Nephron progenitor cell (in vitro differentiated cells): ENCODE results near the gene GREB1.

Experiments
- DNase-seq: peaks from one replicate; pipeline ENCODE4 v3.0.0; 2021
- H3K27ac Mint-ChIP-seq: 2 replicates; pipeline ENCODE4 v1.8.0; 2021; ENCODE audit warnings: mild to moderate bottlenecking, moderate library complexity, mixed read lengths
- H3K27me3 Mint-ChIP-seq: 2 replicates; pipeline ENCODE4 v1.8.0; 2021; ENCODE audit warnings: mild to moderate bottlenecking, low read depth, mixed read lengths; ENCODE audit not compliant: poor library complexity
- H3K36me3 Mint-ChIP-seq: 2 replicates; pipeline ENCODE4 v1.8.0; 2021; ENCODE audit warnings: low read depth, mixed read lengths
- H3K4me1 Mint-ChIP-seq: 2 replicates; pipeline ENCODE4 v1.8.0; 2021; ENCODE audit warnings: mixed read lengths
- H3K4me3 Mint-ChIP-seq: 2 replicates; pipeline ENCODE4 v1.8.0; 2021; ENCODE audit warnings: mild to moderate bottlenecking, moderate library complexity, mixed read lengths
- H3K9me3 Mint-ChIP-seq: 2 replicates; pipeline ENCODE4 v1.8.0; 2021; ENCODE audit warnings: mild to moderate bottlenecking, moderate library complexity, mixed read lengths
- TF ChIP-seq, protein P1 (sequence below): fragments of 200-600 bp; sonication (generic); IDR thresholded peaks from 2 replicates; pipeline ENCODE4 v1.5.0; 2021; ENCODE audit warnings: antibody characterized with exemption

Gene GREB1

DNA sequence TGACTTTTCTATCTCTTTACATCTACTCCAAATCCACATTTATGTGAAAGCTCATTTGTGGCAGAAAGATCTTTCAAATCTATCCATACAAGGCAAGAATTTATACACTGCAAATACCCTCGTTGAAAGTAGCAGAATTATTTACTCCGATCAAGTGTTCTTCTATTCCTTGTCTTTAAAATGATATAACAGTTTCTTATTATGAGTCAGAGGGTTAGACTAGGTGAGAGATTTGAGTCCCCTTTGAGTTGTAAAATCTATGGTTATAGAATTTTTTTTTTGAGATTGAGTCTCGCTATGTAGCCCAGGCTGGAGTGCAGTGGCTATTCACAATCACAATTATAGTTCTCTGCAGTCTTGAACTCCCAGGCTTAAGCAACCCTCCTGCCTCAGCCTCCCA is 5.6 kb upstream of the GREB1 start:
- DNase-seq = no peak
- Mint-ChIP-seq H3K36me3 (peaks cover 50% of the 10 kb centered on the region), H3K27ac (peak overlapping the region; percentile 5), H3K4me3 (no peak overlapping the region), H3K9me3 (peaks cover 17% of the 10 kb centered on the region), H3K27me3 (no peaks in the 10 kb centered on the region), H3K4me1 (peaks cover 26% of the 10 kb centered on the region)
- TF ChIP-seq, protein P1, sequence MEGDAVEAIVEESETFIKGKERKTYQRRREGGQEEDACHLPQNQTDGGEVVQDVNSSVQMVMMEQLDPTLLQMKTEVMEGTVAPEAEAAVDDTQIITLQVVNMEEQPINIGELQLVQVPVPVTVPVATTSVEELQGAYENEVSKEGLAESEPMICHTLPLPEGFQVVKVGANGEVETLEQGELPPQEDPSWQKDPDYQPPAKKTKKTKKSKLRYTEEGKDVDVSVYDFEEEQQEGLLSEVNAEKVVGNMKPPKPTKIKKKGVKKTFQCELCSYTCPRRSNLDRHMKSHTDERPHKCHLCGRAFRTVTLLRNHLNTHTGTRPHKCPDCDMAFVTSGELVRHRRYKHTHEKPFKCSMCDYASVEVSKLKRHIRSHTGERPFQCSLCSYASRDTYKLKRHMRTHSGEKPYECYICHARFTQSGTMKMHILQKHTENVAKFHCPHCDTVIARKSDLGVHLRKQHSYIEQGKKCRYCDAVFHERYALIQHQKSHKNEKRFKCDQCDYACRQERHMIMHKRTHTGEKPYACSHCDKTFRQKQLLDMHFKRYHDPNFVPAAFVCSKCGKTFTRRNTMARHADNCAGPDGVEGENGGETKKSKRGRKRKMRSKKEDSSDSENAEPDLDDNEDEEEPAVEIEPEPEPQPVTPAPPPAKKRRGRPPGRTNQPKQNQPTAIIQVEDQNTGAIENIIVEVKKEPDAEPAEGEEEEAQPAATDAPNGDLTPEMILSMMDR = no peak

DNA sequence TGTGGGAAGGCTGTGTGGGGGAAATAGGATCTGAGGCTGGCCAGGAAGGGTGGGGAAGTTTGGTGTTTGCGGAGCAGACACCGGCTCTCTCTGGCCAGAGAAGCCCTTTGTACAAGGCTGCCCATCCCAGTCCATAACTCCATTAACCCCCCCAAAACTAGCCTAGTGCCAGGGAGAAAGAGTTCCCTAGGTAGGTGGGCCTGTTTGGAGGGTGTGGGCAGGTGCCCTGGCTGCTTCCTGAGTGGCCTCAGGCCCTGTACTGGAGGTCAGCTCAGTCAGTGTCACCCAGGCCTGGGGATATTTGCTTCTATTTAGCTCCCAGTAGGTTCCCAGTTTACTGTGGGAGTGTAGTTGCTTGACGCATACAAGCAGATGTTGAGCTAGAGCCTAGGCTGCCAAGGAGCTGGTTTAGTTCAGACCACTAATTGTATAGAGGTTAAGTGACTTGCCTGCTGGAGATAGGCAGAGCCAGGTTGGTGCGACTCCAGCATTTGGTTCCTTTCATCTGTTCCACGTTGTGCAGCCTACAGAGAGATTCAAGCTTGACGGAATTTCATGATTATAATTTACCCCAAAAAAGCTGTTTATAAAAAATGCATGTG is 2.9 kb upstream of the GREB1 start:
- no peak overlapping the region for H3K27ac Mint-ChIP-seq
- DNase-seq = no peak
- no peaks in the 10 kb centered on the region for H3K27me3 Mint-ChIP-seq
- H3K4me1 Mint-ChIP-seq = peaks cover 42% of the 10 kb centered on the region
- TF ChIP-seq, protein P1 = no peak
- peaks cover 29% of the 10 kb centered on the region for H3K36me3 Mint-ChIP-seq
- no peak overlapping the region for H3K4me3 Mint-ChIP-seq
- H3K9me3 Mint-ChIP-seq = peaks cover 12% of the 10 kb centered on the region

DNA sequence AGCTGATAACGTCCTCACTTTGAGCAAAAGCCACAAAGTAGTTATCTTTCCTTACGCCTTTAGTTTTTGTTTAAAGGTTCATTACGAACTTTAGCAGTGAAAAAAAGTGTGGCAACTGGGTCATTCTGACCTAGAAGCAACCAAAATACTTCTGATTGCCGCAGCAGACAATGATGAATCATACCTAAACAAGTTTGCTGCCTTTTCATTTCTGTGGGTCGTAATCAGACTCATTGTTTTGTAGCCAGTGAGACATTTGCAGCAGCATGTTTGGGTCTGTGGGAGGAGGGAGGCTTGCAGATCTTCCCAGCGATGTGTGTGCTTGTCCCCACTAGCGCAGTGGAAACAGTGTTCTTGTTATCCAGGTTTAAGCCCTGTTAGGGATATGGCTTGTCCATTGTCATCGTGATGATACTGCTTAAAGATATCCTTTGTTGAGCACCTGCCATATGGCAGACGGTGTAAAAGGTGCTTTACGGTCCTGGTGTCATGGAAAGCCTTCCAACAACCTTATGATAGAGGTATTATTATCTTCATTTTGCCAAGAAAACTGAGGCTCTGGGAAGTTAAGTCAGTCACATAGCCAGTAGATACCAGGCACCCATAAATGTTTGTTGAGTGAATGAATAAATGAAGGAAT is 1.3 kb upstream of the GREB1 start:
- Mint-ChIP-seq H3K9me3 (no peaks in the 10 kb centered on the region), H3K27ac (no peak overlapping the region), H3K4me3 (no peak overlapping the region), H3K36me3 (peaks cover 14% of the 10 kb centered on the region), H3K27me3 (no peaks in the 10 kb centered on the region), H3K4me1 (peaks cover 42% of the 10 kb centered on the region)
- no peak for DNase-seq
- TF ChIP-seq, protein P1 = no peak

DNA sequence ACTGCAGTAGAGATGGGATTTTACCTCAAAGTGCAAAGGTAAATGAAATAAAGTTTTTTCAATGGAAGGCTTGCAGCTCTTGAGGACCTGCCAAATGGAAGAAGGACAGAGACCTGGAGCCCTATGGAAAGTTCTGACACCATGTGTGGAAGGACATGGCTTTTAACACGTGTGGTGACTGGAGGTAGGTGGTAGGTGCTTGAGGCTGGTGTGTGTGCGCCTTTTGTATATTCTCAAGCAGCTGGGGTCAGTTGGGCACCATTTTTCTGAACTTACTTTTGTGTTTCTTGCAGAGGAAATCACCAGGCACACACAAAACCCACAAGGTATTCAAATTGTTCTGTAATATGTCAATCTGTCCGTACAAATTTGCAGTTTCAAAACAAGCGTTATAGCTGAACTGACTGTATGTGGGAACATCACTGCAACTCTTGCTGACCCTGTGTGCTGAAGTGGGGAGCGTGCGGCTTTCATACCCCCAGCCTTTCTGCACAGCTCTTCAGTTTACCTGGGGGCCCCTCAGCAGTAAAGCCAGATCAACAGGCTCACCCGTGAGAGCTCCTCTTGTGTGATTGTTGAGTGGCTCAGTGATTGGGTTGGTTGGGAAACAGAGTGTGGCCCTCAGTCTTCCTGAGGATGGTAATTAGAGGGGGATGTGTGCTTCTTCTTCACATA is 363 bp downstream of the GREB1 start:
- TF ChIP-seq, protein P1 = no peak
- Mint-ChIP-seq H3K4me3 (no peak overlapping the region), H3K4me1 (peaks cover 48% of the 10 kb centered on the region), H3K9me3 (no peaks in the 10 kb centered on the region), H3K27me3 (peaks cover 2% of the 10 kb centered on the region), H3K27ac (peak overlapping the region; percentile 91), H3K36me3 (peaks cover 6% of the 10 kb centered on the region)
- no peak for DNase-seq

DNA sequence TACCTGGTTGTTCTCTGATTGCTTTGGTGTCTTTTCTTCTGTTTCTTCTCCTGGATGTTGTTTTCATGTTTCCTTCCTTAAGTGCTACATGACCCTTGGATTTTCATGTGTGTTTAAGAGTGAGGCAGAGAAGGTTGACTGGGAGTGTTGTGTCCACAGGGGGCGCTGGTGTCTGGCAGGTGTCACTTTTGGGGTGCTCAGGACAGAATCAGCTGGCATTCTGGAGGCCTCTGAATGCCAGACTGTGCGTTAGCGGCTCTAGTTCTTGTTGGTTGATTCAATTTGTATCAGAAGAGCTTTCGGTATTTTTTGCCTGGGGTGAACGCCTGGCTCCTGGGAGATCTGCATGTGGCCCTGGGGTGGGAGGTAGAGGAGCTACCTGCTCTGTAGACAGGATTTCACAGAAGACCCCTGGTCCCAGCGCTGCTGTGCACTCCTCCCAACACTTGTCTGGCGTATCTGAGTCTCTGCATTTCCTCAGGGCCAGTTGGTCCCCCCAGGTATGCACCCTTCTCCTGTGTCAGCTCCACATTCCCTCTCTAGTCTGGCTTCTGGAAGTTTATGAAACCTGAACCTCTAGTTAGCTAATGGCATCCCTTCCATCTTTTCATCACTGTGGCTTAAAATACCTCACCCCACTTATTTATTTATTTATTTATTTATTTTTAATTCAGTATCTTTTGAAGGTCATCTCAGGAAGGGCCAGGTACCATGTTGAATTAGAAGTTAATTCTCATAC is 1.1 kb downstream of the GREB1 start:
- Mint-ChIP-seq H3K36me3 (peaks cover 6% of the 10 kb centered on the region), H3K4me3 (no peak overlapping the region), H3K4me1 (peaks cover 55% of the 10 kb centered on the region), H3K27ac (peak overlapping the region; percentile 10), H3K9me3 (no peaks in the 10 kb centered on the region), H3K27me3 (peaks cover 2% of the 10 kb centered on the region)
- no peak for DNase-seq
- TF ChIP-seq, protein P1 = no peak
